Neuronal stem cell (in vitro differentiated cells): ENCODE measurements around the gene CAPZA1.

Source experiments
- DNase-seq: peaks from one replicate; pipeline ENCODE4 v3.0.0-alpha.2; 2013; ENCODE audit warnings: low spot score
- H2AFZ ChIP-seq: one replicate; pipeline ENCODE4 v1.6.1; 2013; ENCODE audit warnings: mild to moderate bottlenecking, low read length, inconsistent platforms
- H2AK5ac ChIP-seq: 2 replicates; pipeline ENCODE4 v1.6.1; 2013; ENCODE audit warnings: low read depth, mild to moderate bottlenecking, inconsistent platforms, low read length, moderate library complexity, mixed read lengths
- H2BK120ac ChIP-seq: 2 replicates; pipeline ENCODE4 v1.6.1; 2013; ENCODE audit warnings: low read depth, mild to moderate bottlenecking, inconsistent platforms, low read length, moderate library complexity, mixed read lengths
- H2BK12ac ChIP-seq: one replicate; pipeline ENCODE4 v1.6.1; 2013; ENCODE audit warnings: low read length, inconsistent platforms
- H2BK15ac ChIP-seq: 2 replicates; pipeline ENCODE4 v1.6.1; 2013; ENCODE audit warnings: mild to moderate bottlenecking, low read length, inconsistent platforms, mixed read lengths
- H2BK5ac ChIP-seq: one replicate; pipeline ENCODE4 v1.6.1; 2013; ENCODE audit warnings: inconsistent platforms, mild to moderate bottlenecking, low read length, moderate library complexity
- H3K14ac ChIP-seq: one replicate; pipeline ENCODE4 v1.6.1; 2013; ENCODE audit warnings: low read length, inconsistent platforms
- H3K18ac ChIP-seq: 2 replicates; pipeline ENCODE4 v1.6.1; 2013; ENCODE audit warnings: low read length, inconsistent platforms
- H3K23ac ChIP-seq: 2 replicates; pipeline ENCODE4 v1.6.1; 2013; ENCODE audit warnings: low read depth, mild to moderate bottlenecking, mixed read lengths, low read length, inconsistent platforms; ENCODE audit not compliant: poor library complexity
- H3K27ac ChIP-seq: replicated peaks from 3 replicates; pipeline ENCODE4 v1.5.1; 2013; ENCODE audit warnings: low read length, inconsistent platforms
- H3K27me3 ChIP-seq, 3 experiments: 2 replicates each; pipeline ENCODE4 v1.6.1; 2013; ENCODE audit warnings: low read length in 3 of 3, mild to moderate bottlenecking in 2 of 3, inconsistent platforms in 1 of 3, low read depth in 1 of 3, mixed read lengths in 1 of 3, moderate library complexity in 1 of 3; ENCODE audit not compliant: control insufficient read depth in 3 of 3, insufficient read depth in 3 of 3
- H3K36me3 ChIP-seq, 2 donors: replicated peaks in 1 of 2; 2 replicates each; pipeline ENCODE4 v1.6.1; 2013; ENCODE audit warnings: low read length in 2 of 2; ENCODE audit not compliant: control insufficient read depth in 2 of 2, insufficient read depth in 2 of 2
- H3K4ac ChIP-seq: 2 replicates; pipeline ENCODE4 v1.6.1; 2013; ENCODE audit warnings: inconsistent platforms, mild to moderate bottlenecking, low read length, moderate library complexity
- H3K4me1 ChIP-seq, 2 donors: 1 replicate in 1 of 2; 2 replicates in 1 of 2; pipeline ENCODE4 v1.6.1; 2013; ENCODE audit warnings: low read length in 2 of 2, low read depth in 1 of 2; ENCODE audit not compliant: control insufficient read depth in 2 of 2, insufficient read depth in 1 of 2
- H3K4me2 ChIP-seq: one replicate; pipeline ENCODE4 v1.6.1; 2013; ENCODE audit warnings: mild to moderate bottlenecking, low read length, inconsistent platforms; ENCODE audit not compliant: insufficient read depth, poor library complexity, severe bottlenecking
- H3K4me3 ChIP-seq, 2 donors: 2 replicates each; pipeline ENCODE4 v1.5.1; 2013; ENCODE audit warnings: low read length in 2 of 2, mild to moderate bottlenecking in 2 of 2, inconsistent platforms in 1 of 2, moderate library complexity in 1 of 2
- H3K79me1 ChIP-seq: one replicate; pipeline ENCODE4 v1.6.1; 2013; ENCODE audit warnings: low read depth, mild to moderate bottlenecking, inconsistent platforms, low read length, moderate library complexity
- H3K9ac ChIP-seq: one replicate; pipeline ENCODE4 v1.6.1; 2013; ENCODE audit warnings: mild to moderate bottlenecking, low read depth, low read length, inconsistent platforms; ENCODE audit not compliant: poor library complexity
- H3K9me3 ChIP-seq, 2 donors: replicated peaks in 1 of 2; 2 replicates each; pipeline versions ENCODE3 to v1.6.1; 2013; ENCODE audit warnings: low read length in 2 of 2, mild to moderate bottlenecking in 2 of 2, inconsistent platforms in 1 of 2, low read depth in 1 of 2, mixed read lengths in 1 of 2, moderate library complexity in 1 of 2; ENCODE audit not compliant: control insufficient read depth in 2 of 2, insufficient read depth in 1 of 2
- H4K8ac ChIP-seq: one replicate; pipeline ENCODE4 v1.6.1; 2013; ENCODE audit warnings: low read depth, mild to moderate bottlenecking, inconsistent platforms, low read length, moderate library complexity
- H4K91ac ChIP-seq: one replicate; pipeline ENCODE4 v1.6.1; 2013; ENCODE audit warnings: low read length, low read depth, mild to moderate bottlenecking, inconsistent platforms; ENCODE audit not compliant: poor library complexity
- WGBS, 2 donors: extraction: QIAGEN DNeasy Blood & Tissue Kit; methylation state at CpG; one replicate each; pipeline ENCODE4 v1.1.7; 2013; ENCODE audit warnings: missing lambda C conversion rate in 2 of 2, mixed read lengths in 1 of 2; ENCODE audit not compliant: insufficient read length in 2 of 2, insufficient replicate concordance in 1 of 2; ENCODE audit errors: extremely low coverage in 2 of 2; 5-methylcytosine and 5-hydroxymethylcytosine counted together

CAPZA1 gene

DNA sequence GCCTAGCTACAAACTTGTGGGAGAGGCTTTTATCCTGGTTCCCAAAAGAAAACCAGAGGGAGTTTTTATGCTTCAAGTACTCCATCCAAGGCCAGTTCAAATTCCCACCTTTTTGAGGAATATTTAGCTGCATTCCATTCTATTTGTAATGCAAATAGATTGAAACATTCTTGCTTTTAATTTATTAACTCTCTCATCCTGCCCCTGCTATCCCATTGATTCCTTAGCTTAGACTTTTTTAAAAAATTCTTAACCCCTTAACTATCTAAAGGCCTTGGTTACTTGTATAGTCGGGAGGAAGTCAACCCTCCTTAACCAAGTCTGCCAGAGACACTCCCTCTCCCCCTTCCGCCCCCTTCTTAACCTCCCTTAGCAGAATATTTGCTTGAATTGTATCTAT lies 52.4 kb downstream of the CAPZA1 start:
- no peak overlapping the region for H3K14ac ChIP-seq
- H3K27me3 ChIP-seq = no peaks in the 10 kb centered on the region
- H3K18ac ChIP-seq = no peak overlapping the region
- no peak overlapping the region for H2BK12ac ChIP-seq
- H2AK5ac ChIP-seq = no peak overlapping the region
- no peak overlapping the region for H2BK5ac ChIP-seq
- H2BK15ac ChIP-seq = no peak overlapping the region
- no peak overlapping the region for H3K27ac ChIP-seq
- H2BK120ac ChIP-seq = no peak overlapping the region
- H3K36me3 ChIP-seq = peaks cover 2 to 67% of the 10 kb centered on the region in 2 donors
- H3K4me3 ChIP-seq = no peak overlapping the region
- no peaks in the 10 kb centered on the region for H3K79me1 ChIP-seq
- no peak overlapping the region for H3K9ac ChIP-seq
- H3K4me1 ChIP-seq = peaks cover 3 to 10% of the 10 kb centered on the region in 2 donors
- no peak overlapping the region for H4K8ac ChIP-seq
- no peak overlapping the region for H3K23ac ChIP-seq
- no peak overlapping the region for H3K4ac ChIP-seq
- WGBS, 2 donors = no CpG with 5 or more reads among the region's 2 CpGs
- no peak overlapping the region for H2AFZ ChIP-seq
- H3K4me2 ChIP-seq = no peak overlapping the region
- no peak for DNase-seq
- H3K9me3 ChIP-seq = no peaks in the 10 kb centered on the region
- no peak overlapping the region for H4K91ac ChIP-seq

DNA sequence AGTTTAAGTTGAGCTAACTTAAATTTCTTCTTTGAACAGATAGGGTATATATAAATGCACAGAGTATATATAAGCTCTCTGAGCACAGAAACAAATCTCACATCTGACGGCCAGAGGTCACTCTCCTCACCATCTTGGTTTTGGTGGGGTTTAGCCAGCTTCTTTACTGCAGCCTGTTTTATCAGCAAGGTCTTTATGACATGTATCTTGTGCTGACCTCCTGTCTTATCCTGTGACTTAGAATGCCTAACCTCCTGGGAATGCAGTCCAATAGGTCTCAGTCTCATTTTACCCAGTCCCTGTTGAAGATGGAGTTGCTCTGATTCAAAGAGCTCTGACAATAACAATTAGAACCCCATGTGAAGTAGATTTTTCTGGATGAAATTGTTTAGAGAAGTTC lies 53.2 kb downstream of the CAPZA1 start:
- no peak overlapping the region for H3K23ac ChIP-seq
- peaks cover 2 to 67% of the 10 kb centered on the region in 2 donors for H3K36me3 ChIP-seq
- no peak overlapping the region for H3K4me3 ChIP-seq
- DNase-seq = no peak
- no peak overlapping the region for H3K4me2 ChIP-seq
- H3K4me1 ChIP-seq = peaks cover 3 to 10% of the 10 kb centered on the region in 2 donors
- H3K27ac ChIP-seq = no peak overlapping the region
- H2AFZ ChIP-seq = no peak overlapping the region
- H3K9me3 ChIP-seq = no peaks in the 10 kb centered on the region
- H3K4ac ChIP-seq = no peak overlapping the region
- H3K18ac ChIP-seq = no peak overlapping the region
- H3K79me1 ChIP-seq = no peaks in the 10 kb centered on the region
- H3K14ac ChIP-seq = no peak overlapping the region
- H2BK5ac ChIP-seq = no peak overlapping the region
- WGBS, 2 donors = no CpG with 5 or more reads among the region's 1 CpG
- no peak overlapping the region for H4K8ac ChIP-seq
- H4K91ac ChIP-seq = no peak overlapping the region
- no peak overlapping the region for H2BK15ac ChIP-seq
- H3K9ac ChIP-seq = no peak overlapping the region
- no peaks in the 10 kb centered on the region for H3K27me3 ChIP-seq
- H2BK12ac ChIP-seq = no peak overlapping the region
- H2BK120ac ChIP-seq = no peak overlapping the region
- H2AK5ac ChIP-seq = no peak overlapping the region

DNA sequence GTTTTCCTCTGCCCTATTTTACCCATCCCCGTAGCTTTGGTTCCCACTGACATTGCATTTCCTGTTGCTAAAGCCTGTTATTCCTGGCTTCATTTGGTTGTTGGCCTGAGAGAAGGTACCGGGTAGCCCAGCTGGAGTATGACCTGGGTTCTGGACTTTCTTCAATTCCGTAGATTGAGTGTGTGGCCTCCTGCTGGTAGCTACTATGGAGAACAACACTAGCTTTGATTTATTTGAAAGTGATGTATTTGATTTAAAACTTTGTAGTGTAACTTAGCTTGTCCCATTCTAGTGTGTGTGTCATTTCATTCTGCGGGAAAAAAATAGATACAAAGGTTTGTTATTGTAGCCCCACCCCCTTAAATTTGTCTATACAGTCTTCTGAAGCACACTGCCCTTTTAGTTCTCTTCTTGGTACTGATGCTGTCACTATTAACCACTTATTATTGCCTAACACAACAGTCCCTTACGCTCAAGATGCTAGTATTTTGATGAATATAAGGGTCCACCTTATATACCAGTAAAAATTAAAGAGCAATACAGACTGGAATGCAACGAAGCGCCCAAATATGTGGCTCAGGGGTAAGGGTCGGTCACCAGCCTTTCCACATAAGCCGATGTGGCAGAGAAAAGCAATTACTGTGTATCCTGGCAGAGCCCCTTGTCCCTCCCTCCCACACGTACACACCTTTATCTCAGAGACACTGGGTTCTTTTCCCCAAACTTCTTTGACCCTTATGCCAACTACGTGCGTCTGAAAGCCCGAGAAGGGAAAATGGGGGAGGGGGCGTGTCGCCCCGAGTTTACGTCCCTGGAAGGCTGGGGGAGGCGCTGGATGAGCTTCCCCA lies 54.2 kb downstream of the CAPZA1 start:
- H3K27me3 ChIP-seq = no peaks in the 10 kb centered on the region
- H3K23ac ChIP-seq = peak overlapping the region; percentile 4
- no peak overlapping the region for H3K18ac ChIP-seq
- H3K9ac ChIP-seq = no peak overlapping the region
- peak overlapping the region; percentile 91 for H2AFZ ChIP-seq
- H4K8ac ChIP-seq = no peak overlapping the region
- no peak overlapping the region for H3K4ac ChIP-seq
- peaks cover 6 to 10% of the 10 kb centered on the region in 2 donors for H3K4me1 ChIP-seq
- H3K14ac ChIP-seq = no peak overlapping the region
- H2BK5ac ChIP-seq = no peak overlapping the region
- peak overlapping the region; percentile 86 for H3K27ac ChIP-seq
- no peaks in the 10 kb centered on the region for H3K79me1 ChIP-seq
- peak overlapping the region; percentile 80 to 93 for H3K4me3 ChIP-seq
- no peak overlapping the region for H2BK15ac ChIP-seq
- H3K9me3 ChIP-seq = no peaks in the 10 kb centered on the region
- H2AK5ac ChIP-seq = no peak overlapping the region
- peaks cover 2 to 66% of the 10 kb centered on the region in 2 donors for H3K36me3 ChIP-seq
- no peak overlapping the region for H2BK12ac ChIP-seq
- H3K4me2 ChIP-seq = peak overlapping the region; percentile 86
- H4K91ac ChIP-seq = no peak overlapping the region
- DNase-seq = no peak
- WGBS, 2 donors = no CpG with 5 or more reads among the region's 18 CpGs
- H2BK120ac ChIP-seq = no peak overlapping the region

DNA sequence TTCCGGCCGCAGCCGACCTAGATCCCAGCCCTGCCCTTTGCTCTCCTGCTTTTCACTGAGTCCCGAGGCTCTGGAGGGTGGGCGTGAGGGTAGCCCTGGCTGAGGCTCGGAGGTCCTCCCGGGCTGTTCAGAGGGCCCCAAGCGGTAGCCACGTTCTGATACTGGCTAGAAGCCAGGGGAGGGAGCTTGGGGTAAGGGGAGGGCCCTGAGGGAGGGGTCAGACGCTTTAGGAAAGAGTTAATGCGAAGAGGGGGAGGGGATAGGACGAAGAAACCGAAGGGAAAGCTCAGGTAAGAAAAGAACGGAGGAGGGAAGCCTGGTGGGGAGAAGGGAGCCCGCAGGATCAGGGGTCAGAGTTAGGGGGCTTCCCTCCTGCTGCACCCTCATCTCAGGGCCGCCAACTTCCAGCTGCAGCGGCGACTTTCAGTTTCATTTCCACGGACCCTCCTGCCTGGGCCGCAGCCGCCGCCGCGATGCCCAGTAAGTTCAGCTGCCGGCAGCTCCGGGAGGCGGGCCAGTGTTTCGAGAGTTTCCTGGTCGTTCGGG lies 54.9 kb downstream of the CAPZA1 start, which contains the start of gene MOV10:
MOV10 (plus strand) TSS at position 220 of the 546 bp plus-strand sequence; CDS start at position 474, 254 bp downstream.
- Histone ChIP-seq H3K4me2 (peak within 1 kb of the TSS; percentile 86), H2BK120ac (peak within 1 kb of the TSS; percentile 85), H2BK12ac (no peak within 1 kb of the TSS), H3K9ac (peak within 1 kb of the TSS; percentile 91), H4K8ac (no peak within 1 kb of the TSS), H3K14ac (peak within 1 kb of the TSS; percentile 95), H3K4ac (no peak within 1 kb of the TSS), H2BK15ac (peak within 1 kb of the TSS; percentile 16), H3K9me3 (no peaks in the 10 kb centered on the region), H3K18ac (peak within 1 kb of the TSS; percentile 96), H2AFZ (peak within 1 kb of the TSS; percentile 91), H3K36me3 (peaks cover 2 to 59% of the 10 kb centered on the region in 2 donors), H3K4me1 (peaks cover 7 to 10% of the 10 kb centered on the region in 2 donors), H2BK5ac (peak within 1 kb of the TSS; percentile 33), H3K27ac (peak within 1 kb of the TSS; percentile 86), H3K27me3 (no peaks in the 10 kb centered on the region), H3K4me3 (peak within 1 kb of the TSS; percentile 80 to 93), H3K79me1 (no peaks in the 10 kb centered on the region), H4K91ac (no peak within 1 kb of the TSS), H2AK5ac (no peak within 1 kb of the TSS), H3K23ac (peak within 1 kb of the TSS; percentile 26)
- peak; percentile 63 for DNase-seq
- no CpG with 5 or more reads among the region's 30 CpGs for WGBS, 2 donors
